Neural crest cell (in vitro differentiated cells): Measurements from ENCODE around the gene LCAT. TPM values are rescaled to one million over a fixed set of nuclear protein-coding genes. Genes with fewer than 3 reads are reported as not detected.

Source experiments
- DNase-seq: peaks from one replicate; pipeline ENCODE4 v3.0.0; 2021; ENCODE audit warnings: low read depth, mixed read lengths, low spot score
- H3K27ac Mint-ChIP-seq: one replicate; pipeline ENCODE4 v1.8.0; 2021; ENCODE audit warnings: mild to moderate bottlenecking, mixed read lengths; ENCODE audit not compliant: unreplicated experiment
- H3K27me3 Mint-ChIP-seq: 2 replicates; pipeline ENCODE4 v1.8.0; 2021; ENCODE audit warnings: low read depth, mild to moderate bottlenecking, mixed read lengths
- H3K36me3 Mint-ChIP-seq: 2 replicates; pipeline ENCODE4 v1.8.0; 2021; ENCODE audit warnings: low read depth, mild to moderate bottlenecking, mixed read lengths
- H3K4me1 Mint-ChIP-seq: 2 replicates; pipeline ENCODE4 v1.8.0; 2021; ENCODE audit warnings: mixed read lengths
- H3K4me3 Mint-ChIP-seq: one replicate; pipeline ENCODE4 v1.8.0; 2021; ENCODE audit warnings: mild to moderate bottlenecking, mixed read lengths
- H3K9me3 Mint-ChIP-seq: 2 replicates; pipeline ENCODE4 v1.8.0; 2021; ENCODE audit warnings: mixed read lengths
- total RNA-seq: library from RNA; stranded (reverse); gene quantifications from 2 replicates; pipeline ENCODE4 v1.2.1, GENCODE V29; 2021
- TF ChIP-seq, protein P1 (sequence below): fragments of 200-600 bp; sonication (generic); conservative IDR thresholded peaks from 2 replicates; pipeline ENCODE4 v1.5.0; 2021; ENCODE audit warnings: antibody characterized with exemption, mild to moderate bottlenecking

The LCAT gene
- total RNA-seq, 1 donor from 2014 or later, result 16.6 TPM

DNA sequence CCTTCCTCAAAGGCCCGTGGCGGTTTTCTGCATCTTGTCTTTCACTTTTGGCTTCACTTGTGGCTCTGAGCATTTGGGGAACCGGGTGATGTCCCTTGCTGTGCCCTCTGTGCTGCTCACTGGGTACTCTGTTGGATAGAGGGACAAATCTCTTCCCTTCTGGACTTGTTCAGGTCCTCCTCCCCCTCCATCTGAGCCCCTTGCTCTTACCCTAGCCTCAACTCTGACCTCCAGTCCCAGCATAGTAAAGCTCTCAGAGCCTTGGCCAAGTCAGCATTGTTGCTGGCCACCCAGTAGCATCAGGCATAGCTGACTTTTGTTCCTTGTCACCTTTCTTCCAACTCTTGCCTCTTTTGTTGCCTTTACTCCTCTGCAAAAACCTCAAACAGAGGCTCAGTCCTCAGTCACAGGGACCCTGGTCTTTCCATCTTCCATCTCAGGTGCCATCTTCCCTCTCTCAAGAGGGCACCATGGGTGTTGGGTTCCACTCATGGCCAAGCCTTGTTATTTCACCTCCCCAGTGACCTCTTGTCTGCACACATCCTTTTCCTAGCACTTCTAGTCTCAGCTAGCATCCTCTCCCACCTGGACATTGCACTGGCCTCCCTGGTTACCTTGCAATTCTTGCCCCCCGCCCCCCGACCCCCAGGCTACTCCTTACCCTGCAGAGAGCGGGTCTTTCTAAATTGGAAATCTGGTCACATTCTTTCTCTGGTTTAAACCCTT is 6.9 kb downstream of the LCAT start:
- H3K9me3 Mint-ChIP-seq, result no peaks in the 10 kb centered on the region
- peaks cover 36% of the 10 kb centered on the region for H3K4me1 Mint-ChIP-seq
- H3K4me3 Mint-ChIP-seq, result peak overlapping the region; percentile 99
- H3K36me3 Mint-ChIP-seq, result peaks cover 3% of the 10 kb centered on the region
- no peak for DNase-seq
- peaks cover 7% of the 10 kb centered on the region for H3K27me3 Mint-ChIP-seq
- TF ChIP-seq, protein P1, sequence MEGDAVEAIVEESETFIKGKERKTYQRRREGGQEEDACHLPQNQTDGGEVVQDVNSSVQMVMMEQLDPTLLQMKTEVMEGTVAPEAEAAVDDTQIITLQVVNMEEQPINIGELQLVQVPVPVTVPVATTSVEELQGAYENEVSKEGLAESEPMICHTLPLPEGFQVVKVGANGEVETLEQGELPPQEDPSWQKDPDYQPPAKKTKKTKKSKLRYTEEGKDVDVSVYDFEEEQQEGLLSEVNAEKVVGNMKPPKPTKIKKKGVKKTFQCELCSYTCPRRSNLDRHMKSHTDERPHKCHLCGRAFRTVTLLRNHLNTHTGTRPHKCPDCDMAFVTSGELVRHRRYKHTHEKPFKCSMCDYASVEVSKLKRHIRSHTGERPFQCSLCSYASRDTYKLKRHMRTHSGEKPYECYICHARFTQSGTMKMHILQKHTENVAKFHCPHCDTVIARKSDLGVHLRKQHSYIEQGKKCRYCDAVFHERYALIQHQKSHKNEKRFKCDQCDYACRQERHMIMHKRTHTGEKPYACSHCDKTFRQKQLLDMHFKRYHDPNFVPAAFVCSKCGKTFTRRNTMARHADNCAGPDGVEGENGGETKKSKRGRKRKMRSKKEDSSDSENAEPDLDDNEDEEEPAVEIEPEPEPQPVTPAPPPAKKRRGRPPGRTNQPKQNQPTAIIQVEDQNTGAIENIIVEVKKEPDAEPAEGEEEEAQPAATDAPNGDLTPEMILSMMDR, result no peak
- H3K27ac Mint-ChIP-seq, result peak overlapping the region; percentile 59

DNA sequence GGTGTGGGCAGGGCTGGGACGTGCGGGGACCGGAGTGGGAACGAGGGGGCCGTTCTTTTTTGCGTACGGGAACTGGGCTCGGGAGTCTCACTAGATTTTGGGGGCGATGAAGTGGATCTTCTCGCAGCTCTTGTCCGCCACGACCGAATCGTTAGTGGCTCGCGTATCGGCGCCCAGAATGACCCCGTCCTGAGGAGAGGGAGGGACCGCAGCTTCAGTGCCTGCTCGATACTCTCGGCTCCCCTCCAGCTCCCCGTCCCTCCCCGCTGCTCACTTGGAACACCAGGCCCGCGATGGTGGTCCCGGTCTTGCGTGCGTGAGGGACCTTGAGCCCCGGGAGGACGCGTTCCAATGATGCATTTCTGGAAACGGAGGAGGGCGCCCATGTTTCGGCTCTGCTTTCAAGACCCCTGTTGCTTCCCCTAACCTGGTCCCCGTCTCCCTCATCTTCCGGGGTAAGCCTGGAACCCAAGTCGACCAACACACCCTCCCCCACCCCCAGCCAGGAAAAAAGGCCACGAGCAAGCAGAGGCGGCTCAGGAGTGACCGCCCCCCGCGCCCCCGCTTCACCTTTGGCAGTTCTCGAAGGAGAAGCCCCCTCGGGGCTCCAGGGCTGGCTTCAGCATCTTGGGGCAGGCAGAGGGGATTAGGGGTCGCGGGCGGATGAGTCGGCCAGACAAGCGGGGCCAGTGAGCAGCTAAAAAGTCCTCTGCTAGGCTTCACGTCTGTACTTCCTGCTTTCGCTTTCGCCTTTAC is 7.6 kb downstream of the LCAT start, which contains the start of gene PSMB10:
PSMB10 (minus strand) TSS at position 727 of the 756 bp plus-strand sequence; CDS start at position 626, 101 bp downstream.
- Mint-ChIP-seq H3K27me3 (peaks cover 7% of the 10 kb centered on the region), H3K4me1 (peaks cover 30% of the 10 kb centered on the region), H3K36me3 (peaks cover 3% of the 10 kb centered on the region), H3K9me3 (no peaks in the 10 kb centered on the region), H3K4me3 (peak within 1 kb of the TSS; percentile 99), H3K27ac (peak within 1 kb of the TSS; percentile 95)
- no peak for DNase-seq
- TF ChIP-seq, protein P1, result no peak

DNA sequence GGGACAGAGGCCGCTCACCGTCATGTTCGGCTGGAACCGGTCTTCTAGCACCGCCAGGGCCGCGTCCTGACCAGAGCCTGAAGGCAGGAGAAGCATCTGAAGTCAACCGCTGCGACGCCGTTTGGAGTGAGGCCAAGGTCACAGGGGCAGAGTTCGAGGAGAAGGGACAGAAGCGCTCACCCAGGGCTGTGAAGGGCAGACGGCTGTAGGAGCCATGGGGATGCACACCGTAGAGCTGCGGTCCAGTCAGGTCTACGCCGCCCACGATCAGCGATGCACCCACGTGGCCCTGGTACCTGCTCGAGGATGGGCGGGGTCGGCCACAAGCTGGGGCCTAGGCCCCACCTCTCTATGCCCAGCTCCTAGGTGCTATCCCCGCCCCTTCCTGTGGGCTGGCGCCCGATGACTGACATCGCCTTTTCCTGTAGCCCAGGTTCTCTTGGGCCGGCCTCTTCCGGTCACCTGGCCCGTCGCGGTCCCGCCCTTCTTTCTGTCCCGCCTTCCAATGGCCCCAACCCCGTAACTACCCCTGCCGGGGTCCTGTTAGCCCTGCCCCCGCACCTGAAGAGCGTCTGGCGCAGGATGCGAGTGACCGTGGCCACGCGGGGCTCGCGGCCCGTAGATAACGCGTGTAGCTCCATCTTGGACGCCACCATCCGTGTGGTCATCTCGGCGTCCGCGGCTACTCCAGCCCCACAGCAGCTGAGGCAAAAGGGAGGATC is 8.4 kb downstream of the LCAT start:
- H3K9me3 Mint-ChIP-seq, result no peaks in the 10 kb centered on the region
- H3K4me3 Mint-ChIP-seq, result peak overlapping the region; percentile 99
- peaks cover 3% of the 10 kb centered on the region for H3K36me3 Mint-ChIP-seq
- DNase-seq, result peak; percentile 73
- peaks cover 30% of the 10 kb centered on the region for H3K4me1 Mint-ChIP-seq
- TF ChIP-seq, protein P1, result no peak
- H3K27ac Mint-ChIP-seq, result peak overlapping the region; percentile 95
- H3K27me3 Mint-ChIP-seq, result peaks cover 7% of the 10 kb centered on the region

DNA sequence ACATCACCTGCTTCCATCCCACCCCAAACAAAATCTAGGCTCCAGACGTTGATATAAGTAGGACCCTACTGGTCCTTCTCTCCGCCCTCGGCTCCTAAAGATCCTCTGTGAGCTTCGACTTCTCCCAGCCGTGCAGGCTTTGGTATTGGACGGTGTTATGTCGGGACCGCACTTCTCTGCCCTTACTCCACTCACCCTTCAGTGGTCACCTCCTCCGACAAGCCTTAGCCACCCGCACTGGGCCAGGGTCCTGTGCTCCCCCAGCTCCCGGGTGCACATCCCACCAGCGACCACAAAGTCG is 8.9 kb downstream of the LCAT start:
- Mint-ChIP-seq H3K4me3 (peak overlapping the region; percentile 99), H3K27me3 (peaks cover 7% of the 10 kb centered on the region), H3K9me3 (no peaks in the 10 kb centered on the region), H3K4me1 (peaks cover 30% of the 10 kb centered on the region), H3K36me3 (peaks cover 3% of the 10 kb centered on the region), H3K27ac (peak overlapping the region; percentile 53)
- DNase-seq, result no peak
- TF ChIP-seq, protein P1, result no peak

DNA sequence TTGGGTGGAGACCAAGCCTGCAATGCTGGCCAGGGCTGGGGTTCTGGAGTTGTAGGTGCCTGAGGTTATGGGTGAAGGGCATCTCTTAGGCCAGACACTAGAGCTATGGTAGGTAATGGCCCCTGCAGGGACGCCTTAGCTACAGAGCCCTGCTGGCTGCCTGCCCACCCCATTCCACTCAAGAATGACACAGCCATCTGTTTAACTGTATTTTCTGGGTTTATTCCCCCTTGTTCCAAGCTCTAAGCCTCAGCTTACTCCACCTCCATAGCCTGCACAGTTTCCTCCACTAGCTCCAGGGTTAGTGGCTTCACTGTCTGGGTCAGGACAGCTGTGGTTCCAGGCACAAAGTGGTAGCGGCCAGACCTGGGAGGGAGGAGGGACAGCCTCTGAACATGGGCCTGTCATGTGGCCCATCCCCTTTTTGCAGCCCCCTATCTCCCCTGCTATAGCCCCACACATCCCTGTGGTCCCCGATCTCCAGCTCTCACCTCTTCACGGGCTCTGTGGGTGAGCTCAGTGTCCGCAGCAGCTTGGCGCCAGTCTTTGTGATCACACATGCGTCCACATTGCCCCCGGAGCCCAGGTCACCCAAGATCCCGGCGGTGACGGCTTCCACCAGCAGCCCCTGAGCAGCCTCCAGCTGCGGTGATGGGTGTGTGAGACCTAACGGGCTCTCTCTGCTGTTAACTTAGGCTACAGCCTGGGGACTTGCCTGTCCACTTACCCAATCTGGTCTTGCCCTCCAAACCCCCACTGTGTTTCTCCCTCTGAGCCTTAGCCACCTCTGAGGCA is 9.4 kb downstream of the LCAT start:
- no peaks in the 10 kb centered on the region for H3K9me3 Mint-ChIP-seq
- H3K4me1 Mint-ChIP-seq, result peaks cover 30% of the 10 kb centered on the region
- H3K4me3 Mint-ChIP-seq, result peak overlapping the region; percentile 99
- peaks cover 7% of the 10 kb centered on the region for H3K27me3 Mint-ChIP-seq
- no peak for DNase-seq
- peak overlapping the region; percentile 53 for H3K27ac Mint-ChIP-seq
- TF ChIP-seq, protein P1, result no peak
- H3K36me3 Mint-ChIP-seq, result peaks cover 3% of the 10 kb centered on the region
